Midbrain (tissue), 1 donor: ENCODE results near the gene GPR157.

Source experiments
- DNase-seq: peaks from one replicate; lab custom pipeline; 2025; lab: John Stamatoyannopoulos, UW

The GPR157 gene

GRCh38 chr1:9061252-9061960 is 67.5 kb downstream of the GPR157 start:
- no peak for DNase-seq

GRCh38 chr1:9059891-9060744 is 68.8 kb downstream of the GPR157 start:
- DNase-seq: no peak

DNA sequence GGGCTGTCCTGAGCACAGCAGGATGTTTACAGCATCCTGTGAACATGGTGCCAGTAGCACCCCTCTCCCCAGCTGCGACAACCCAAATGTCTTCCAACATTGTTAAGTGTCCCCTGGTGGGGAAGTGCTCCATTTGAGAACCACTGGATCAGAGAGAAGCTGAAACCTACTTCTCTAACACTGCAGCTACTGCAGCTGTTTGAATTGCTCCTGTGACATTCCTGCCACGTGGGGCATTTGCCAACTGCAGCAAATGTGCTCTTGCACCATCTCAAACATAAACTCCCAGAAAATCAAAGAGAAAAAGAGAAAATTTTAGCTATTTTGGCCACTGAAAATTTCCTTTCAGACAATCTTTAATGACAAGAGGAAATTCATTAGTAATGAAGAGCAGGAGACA is 70.4 kb downstream of the GPR157 start:
- no peak for DNase-seq

DNA sequence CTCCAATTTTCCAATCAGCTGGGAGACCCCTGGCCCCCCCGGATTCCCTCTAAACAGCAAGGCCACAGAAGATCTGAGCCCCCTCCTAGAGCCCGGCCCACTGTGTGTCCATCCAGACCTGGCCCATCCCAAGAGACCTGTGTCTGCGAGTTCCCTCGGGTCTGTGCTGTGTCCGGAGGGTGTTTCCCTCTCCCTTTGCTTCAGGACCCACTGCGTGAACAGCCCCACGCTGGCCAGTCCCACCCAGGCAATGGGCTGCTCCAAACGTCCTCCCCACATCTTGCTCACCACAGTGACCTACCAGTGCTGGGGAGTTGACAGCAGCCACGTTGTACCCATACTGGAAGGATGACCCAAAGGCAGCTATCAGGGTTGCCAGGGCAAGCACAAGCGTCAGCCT is 71.1 kb downstream of the GPR157 start:
- DNase-seq: no peak

- no peak for DNase-seq
Measured at GRCh38 chr1:9052272-9053049, 76.4 kb downstream of the GPR157 start.

- no peak for DNase-seq
Measured at GRCh38 chr1:9051379-9051778, 77.5 kb downstream of the GPR157 start.

DNA sequence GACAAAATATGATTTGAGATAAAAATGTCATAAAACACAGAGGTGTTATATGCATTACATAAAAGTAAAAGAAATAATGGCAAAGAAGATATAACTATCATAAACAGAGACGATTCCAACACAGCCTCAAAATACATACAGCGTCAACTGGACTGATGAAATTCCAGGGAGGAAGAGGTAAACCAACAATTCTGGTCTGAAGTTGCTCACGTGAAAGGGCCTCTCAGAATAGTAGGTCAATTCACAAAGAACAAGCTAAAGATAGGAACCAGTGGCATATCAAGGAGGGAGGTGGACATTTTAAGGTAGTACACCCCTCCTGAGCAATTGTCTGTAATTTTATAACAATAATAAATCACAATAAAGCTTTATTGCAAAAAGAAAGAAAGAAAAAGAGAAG is 78.1 kb downstream of the GPR157 start:
- no peak for DNase-seq
